ENCODE measurements around the gene DMRT2.

The DMRT2 gene

DNA sequence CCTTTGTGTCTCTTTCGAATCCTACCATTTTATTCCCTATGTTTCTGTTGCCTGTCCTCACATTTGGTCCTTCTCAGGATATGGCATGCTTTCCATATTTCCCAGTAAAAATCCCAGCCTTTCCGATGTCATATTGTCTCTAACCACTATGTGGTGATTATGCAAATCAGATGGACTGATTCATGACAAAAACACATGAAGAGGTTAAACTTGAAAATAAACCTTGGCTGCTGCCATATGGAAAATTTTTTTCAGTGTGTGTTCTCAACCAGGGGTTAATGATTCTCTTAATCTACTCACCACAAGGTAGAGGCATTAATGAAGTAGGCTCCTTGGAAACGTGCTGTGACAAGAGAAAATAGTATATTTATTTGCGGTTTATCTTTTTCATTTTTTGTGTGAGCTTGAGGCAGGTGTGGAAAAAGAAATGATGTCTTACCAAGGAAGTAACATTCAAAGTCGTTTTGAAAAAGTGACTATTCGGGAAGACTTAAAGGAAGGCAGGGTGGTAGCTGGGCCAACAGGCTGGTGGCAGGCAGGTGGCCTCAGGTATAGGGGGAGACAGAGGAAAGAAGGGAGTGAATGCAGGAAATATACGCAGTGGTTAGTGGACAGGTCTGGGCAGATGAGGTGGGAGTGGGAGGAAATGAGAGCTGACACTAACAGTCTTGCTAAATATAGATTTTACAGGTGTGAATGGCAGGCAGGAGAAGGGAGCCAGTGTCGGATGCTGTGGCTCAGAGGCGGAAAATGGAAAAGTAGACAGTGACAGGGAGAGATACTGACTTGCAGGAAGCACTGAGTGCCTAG, 46.2 kb downstream of the DMRT2 start:
- DNase-seq: no peak

DNA sequence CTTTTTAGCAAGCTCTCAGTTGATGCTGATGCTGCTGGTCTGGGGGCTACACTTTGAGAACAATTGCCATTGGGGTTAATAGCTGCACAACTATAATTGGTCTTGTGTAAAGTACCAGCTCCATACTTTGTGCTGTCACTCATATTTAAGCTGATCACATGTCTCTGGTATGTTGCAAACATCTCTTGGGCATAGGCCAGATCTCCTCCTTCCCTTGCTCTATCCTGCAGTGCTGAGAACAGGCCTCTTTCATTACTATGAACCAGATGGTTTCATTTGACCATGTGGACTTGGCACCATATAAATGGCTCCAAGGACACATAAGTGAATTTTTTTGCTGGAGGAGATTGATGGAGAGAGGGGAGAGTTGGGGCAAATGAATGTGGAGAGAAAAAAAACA, 48.4 kb downstream of the DMRT2 start:
- no peak for DNase-seq

DNA sequence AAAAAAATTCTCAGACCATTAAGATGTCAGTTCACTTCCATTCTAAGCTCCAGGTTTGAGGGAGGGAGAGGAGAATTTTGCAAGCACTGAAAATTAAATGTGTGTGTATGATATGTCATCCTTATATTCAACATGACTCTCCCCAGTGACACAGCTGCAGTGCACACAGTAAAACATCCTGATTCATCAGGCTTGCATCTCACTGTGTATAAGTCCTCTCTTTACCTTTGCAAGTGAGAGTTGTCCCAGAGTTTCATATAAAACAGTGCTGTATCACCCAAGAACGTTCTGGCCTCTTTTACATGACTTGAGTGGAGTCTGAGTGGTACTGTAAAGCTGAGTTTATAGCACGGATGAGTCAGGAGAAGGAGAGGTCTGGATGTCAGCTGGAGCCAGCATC, 50.0 kb downstream of the DMRT2 start:
- DNase-seq: no peak

DNA sequence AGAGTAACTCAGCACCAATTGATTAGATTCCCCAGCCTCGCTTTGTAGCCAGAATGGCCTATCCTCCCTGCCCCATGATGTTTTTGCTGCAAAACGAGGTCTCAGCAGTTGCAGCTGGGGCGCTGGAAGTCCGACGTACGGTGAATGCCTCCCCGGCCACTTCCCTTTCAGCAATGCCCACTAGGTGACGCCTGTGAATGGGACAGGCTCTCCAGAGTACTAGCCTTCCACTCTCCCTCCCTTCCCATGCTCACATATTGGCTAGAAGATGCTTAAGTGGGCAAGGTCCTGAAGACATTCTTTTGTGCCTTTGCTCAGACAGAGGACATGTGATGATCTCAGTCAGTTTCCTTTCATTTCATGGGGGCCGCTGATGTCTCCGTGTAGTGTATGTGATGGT, 50.8 kb downstream of the DMRT2 start:
- no peak for DNase-seq

DNA sequence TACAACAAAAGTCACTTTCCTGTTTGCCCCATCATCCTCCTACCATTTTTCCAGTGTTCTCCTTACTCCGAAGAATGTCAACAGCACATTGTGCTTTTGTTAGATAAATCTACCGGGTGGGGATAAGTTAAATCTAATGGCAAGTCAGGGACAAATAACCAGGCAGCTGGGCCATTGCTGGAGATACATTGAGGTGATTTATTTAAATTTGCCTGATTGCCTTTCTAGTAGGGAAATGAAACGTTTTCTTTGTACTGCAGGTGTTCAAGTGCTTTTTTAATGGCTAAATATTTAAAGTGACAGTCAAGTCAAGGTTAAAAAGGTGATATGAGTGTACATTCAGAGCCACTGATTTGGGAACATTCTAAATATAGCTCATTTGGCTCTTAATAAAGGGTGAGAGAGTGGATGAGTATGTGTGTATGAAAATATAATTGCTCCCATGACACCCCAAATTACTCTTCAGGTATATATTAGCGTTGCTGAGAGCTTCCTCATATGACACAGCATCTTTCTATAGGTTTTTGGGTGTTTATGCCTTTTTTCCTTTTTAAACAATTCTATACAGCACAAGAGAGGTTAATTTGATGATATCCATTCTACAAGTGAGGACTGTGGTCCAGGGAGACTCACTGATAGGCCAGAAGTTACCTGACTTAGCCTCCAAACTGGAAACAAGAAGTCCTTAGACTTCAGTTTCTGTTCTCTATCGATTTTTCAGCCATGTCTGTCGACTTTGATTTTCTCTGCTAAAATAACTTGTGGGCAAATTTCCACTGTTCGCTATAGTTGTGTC, 51.9 kb downstream of the DMRT2 start:
- DNase-seq: no peak

DNA sequence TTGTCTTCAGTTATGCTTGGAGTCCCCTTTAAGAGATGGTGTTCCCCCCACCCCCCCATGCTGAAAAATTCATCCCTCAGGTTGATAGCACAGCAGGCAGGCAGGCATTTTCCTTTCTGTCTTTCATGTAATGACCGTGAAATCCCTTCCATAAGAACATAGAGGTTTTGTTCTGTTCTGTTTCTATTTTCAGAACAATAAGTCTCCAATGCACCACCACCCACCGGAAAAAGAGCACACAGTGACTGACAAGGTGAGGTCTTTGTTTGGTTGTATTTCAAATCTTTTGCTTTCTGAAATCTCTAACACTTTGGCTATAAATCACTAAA, 52.4 kb downstream of the DMRT2 start:
- DNase-seq: no peak
